Progenitor cell of endocrine pancreas (in vitro differentiated cells): ENCODE measurements around the gene NUCB1. TPM values are rescaled to one million over a fixed set of nuclear protein-coding genes. Genes with fewer than 3 reads are reported as not detected.
"Not testable (repeated sequence)": the region's sequence is repeated elsewhere in the genome, so short reads cannot be mapped to it uniquely, and the experiment has no call there.

Source experiments
- DNase-seq: peaks from one replicate; pipeline ENCODE4 v3.0.0; 2021; ENCODE audit warnings: low spot score; ENCODE audit not compliant: unreplicated experiment
- H3K27ac Mint-ChIP-seq: 2 replicates; pipeline ENCODE4 v1.8.0; 2021; ENCODE audit warnings: mild to moderate bottlenecking, moderate library complexity, mixed read lengths
- H3K27me3 Mint-ChIP-seq: 2 replicates; pipeline ENCODE4 v1.8.0; 2021; ENCODE audit warnings: mixed read lengths
- H3K36me3 Mint-ChIP-seq: 2 replicates; pipeline ENCODE4 v1.8.0; 2022; ENCODE audit warnings: mixed read lengths; ENCODE audit not compliant: insufficient read depth
- H3K4me1 Mint-ChIP-seq: 2 replicates; pipeline ENCODE4 v1.8.0; 2021; ENCODE audit warnings: low read depth, mixed read lengths
- H3K4me3 Mint-ChIP-seq: 2 replicates; pipeline ENCODE4 v1.8.0; 2021; ENCODE audit warnings: low read depth, mild to moderate bottlenecking, moderate library complexity, mixed read lengths
- H3K9me3 Mint-ChIP-seq: 2 replicates; pipeline ENCODE4 v1.8.0; 2021; ENCODE audit warnings: low read depth, mixed read lengths
- total RNA-seq: library from RNA; stranded (reverse); gene quantifications from 2 replicates; pipeline ENCODE4 v1.2.1, GENCODE V29; 2021
- TF ChIP-seq, protein P1 (sequence below): fragments of 200-600 bp; sonication (generic); IDR thresholded peaks from one replicate; pipeline ENCODE4 v1.5.0; 2021; ENCODE audit warnings: antibody characterized with exemption, mild to moderate bottlenecking; ENCODE audit not compliant: unreplicated experiment

The NUCB1 gene
- total RNA-seq, 1 donor from 2014 or later: 165 TPM

DNA sequence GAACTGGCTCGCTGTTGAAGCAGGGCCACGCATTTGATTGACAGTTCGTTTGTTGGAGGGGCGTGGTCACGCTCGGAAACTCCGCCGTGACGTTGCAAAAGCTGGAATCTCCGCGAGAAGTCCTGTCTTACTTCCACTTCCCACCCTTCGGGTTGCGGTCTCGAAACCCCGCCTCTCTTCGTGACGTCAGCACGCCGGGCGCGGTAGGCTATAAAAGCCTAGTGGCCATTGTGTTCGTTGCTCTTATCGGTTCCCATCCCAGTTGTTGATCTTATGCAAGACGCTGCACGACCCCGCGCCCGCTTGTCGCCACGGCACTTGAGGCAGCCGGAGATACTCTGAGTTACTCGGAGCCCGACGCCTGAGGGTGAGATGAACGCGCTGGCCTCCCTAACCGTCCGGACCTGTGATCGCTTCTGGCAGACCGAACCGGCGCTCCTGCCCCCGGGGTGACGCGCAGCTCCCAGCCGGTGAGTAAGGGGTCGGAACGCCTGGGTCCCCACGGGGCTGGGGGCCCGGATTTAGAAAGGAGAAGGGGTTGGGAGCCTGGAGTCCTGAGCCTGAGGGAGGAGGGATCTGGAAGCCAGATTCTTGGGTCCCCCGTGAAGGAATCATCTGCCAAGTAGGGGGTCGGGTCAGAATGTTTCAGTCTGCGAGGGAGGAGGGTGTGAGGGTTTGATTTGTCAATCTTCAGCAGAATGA lies 27.8 kb upstream of the NUCB1 start, which contains the start of gene PPP1R15A:
Gene PPP1R15A (plus strand): TSS at position 240 of the 702 bp plus-strand sequence. CDS start 813 bp downstream, outside the sequence.
- Mint-ChIP-seq H3K27ac (peak within 1 kb of the TSS; percentile 100), H3K9me3 (no peaks in the 10 kb centered on the region), H3K4me3 (peak within 1 kb of the TSS; percentile 99), H3K4me1 (peaks cover 41% of the 10 kb centered on the region), H3K36me3 (peaks cover 25% of the 10 kb centered on the region), H3K27me3 (no peaks in the 10 kb centered on the region)
- TF ChIP-seq, protein P1, sequence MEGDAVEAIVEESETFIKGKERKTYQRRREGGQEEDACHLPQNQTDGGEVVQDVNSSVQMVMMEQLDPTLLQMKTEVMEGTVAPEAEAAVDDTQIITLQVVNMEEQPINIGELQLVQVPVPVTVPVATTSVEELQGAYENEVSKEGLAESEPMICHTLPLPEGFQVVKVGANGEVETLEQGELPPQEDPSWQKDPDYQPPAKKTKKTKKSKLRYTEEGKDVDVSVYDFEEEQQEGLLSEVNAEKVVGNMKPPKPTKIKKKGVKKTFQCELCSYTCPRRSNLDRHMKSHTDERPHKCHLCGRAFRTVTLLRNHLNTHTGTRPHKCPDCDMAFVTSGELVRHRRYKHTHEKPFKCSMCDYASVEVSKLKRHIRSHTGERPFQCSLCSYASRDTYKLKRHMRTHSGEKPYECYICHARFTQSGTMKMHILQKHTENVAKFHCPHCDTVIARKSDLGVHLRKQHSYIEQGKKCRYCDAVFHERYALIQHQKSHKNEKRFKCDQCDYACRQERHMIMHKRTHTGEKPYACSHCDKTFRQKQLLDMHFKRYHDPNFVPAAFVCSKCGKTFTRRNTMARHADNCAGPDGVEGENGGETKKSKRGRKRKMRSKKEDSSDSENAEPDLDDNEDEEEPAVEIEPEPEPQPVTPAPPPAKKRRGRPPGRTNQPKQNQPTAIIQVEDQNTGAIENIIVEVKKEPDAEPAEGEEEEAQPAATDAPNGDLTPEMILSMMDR: no peak
- DNase-seq: peak; percentile 99

DNA sequence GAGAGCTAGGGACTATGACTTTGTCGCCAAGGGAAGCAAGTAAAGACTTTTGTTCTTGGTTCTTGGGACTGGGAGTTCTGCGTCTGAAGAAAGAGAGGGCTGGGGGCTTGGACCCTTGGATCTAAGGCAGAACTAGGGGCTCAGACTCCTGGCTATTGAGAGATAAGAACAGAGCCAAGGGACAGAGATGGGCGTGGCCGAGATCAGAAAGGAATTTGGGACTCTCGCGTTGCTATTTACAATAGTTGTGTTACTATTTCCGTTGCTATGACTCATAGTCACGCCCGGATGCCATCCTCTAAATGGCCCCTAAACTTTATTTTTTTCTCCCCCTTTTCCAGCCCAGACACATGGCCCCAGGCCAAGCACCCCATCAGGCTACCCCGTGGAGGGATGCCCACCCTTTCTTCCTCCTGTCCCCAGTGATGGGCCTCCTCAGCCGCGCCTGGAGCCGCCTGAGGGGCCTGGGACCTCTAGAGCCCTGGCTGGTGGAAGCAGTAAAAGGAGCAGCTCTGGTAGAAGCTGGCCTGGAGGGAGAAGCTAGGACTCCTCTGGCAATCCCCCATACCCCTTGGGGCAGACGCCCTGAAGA lies 27.1 kb upstream of the NUCB1 start:
- peaks cover 27% of the 10 kb centered on the region for H3K36me3 Mint-ChIP-seq
- H3K4me3 Mint-ChIP-seq: peak overlapping the region; percentile 99
- peaks cover 39% of the 10 kb centered on the region for H3K4me1 Mint-ChIP-seq
- peak; percentile 37 for DNase-seq
- no peaks in the 10 kb centered on the region for H3K9me3 Mint-ChIP-seq
- H3K27me3 Mint-ChIP-seq: no peaks in the 10 kb centered on the region
- H3K27ac Mint-ChIP-seq: peak overlapping the region; percentile 100
- TF ChIP-seq, protein P1: no peak

- Mint-ChIP-seq H3K4me3 (peak overlapping the region; percentile 99), H3K36me3 (peaks cover 29% of the 10 kb centered on the region), H3K27ac (peak overlapping the region; percentile 100), H3K27me3 (no peaks in the 10 kb centered on the region), H3K4me1 (peaks cover 32% of the 10 kb centered on the region), H3K9me3 (no peaks in the 10 kb centered on the region)
- TF ChIP-seq, protein P1: no peak
- DNase-seq: no peak
Measured at GRCh38 chr19:48873476-48874302, 26.4 kb upstream of the NUCB1 start.

DNA sequence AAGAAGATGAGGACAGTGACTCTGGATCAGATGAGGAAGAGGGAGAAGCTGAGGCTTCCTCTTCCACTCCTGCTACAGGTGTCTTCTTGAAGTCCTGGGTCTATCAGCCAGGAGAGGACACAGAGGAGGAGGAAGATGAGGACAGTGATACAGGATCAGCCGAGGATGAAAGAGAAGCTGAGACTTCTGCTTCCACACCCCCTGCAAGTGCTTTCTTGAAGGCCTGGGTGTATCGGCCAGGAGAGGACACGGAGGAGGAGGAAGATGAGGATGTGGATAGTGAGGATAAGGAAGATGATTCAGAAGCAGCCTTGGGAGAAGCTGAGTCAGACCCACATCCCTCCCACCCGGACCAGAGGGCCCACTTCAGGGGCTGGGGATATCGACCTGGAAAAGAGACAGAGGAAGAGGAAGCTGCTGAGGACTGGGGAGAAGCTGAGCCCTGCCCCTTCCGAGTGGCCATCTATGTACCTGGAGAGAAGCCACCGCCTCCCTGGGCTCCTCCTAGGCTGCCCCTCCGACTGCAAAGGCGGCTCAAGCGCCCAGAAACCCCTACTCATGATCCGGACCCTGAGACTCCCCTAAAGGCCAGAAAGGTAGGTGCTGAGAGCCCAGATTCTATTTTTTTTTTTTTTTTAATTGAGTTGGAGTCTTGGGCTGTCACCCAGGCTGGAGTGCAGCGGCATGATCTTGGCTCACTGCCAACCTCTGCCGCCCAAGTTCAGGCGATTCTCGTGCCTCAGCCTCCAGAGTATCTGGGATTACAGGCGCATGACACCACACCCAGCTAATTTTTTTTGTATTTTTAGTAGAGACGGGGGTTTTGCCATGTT lies 25.6 kb upstream of the NUCB1 start:
- TF ChIP-seq, protein P1: no peak
- Mint-ChIP-seq H3K4me1 (peaks cover 31% of the 10 kb centered on the region), H3K27me3 (no peaks in the 10 kb centered on the region), H3K9me3 (no peaks in the 10 kb centered on the region), H3K4me3 (peak overlapping the region; percentile 99), H3K36me3 (peaks cover 30% of the 10 kb centered on the region), H3K27ac (peak overlapping the region; percentile 85)
- no peak for DNase-seq

GRCh38 chr19:48876043-48876981 lies 23.8 kb upstream of the NUCB1 start:
- Mint-ChIP-seq H3K4me3 (peak overlapping the region; percentile 58), H3K36me3 (peaks cover 30% of the 10 kb centered on the region), H3K4me1 (peaks cover 31% of the 10 kb centered on the region), H3K27ac (peak overlapping the region; percentile 81)
- not testable (repeated sequence) for H3K9me3 Mint-ChIP-seq, H3K27me3 Mint-ChIP-seq, DNase-seq
